Endothelial cell of umbilical vein (primary cell): ENCODE data around the gene CCER1. TPM values are rescaled to one million over a fixed set of nuclear protein-coding genes. Genes with fewer than 3 reads are reported as not detected.

Experiments used
- BruUV-seq: library from RNA; stranded (reverse); fragments of 400-500 nt; replicated peaks from 2 replicates; lab custom pipeline; 2021; lab: Mats Ljungman, UMichigan
- CTCF ChIA-PET: fragments of 300-600, 350-600 bp; sonication (Branson Sonifier 250); formaldehyde crosslinking; loops from one replicate; lab custom pipeline; 2021; ENCODE audit warnings: antibody characterized with exemption, inconsistent platforms; lab: Charles Lee
- POLR2A ChIA-PET: fragments of 300-600, 350-600 bp; sonication (Branson Sonifier 250); formaldehyde crosslinking; loops from one replicate; lab custom pipeline; 2021; ENCODE audit warnings: antibody characterized with exemption, inconsistent platforms; lab: Charles Lee
- DNase-seq: peaks from one replicate; pipeline ENCODE4 v3.0.0-alpha.2; 2011; ENCODE audit warnings: low read depth, low spot score
- FAIRE-seq: peaks from 2 replicates; lab custom pipeline; 2011; peaks lifted over from hg19 to GRCh38; lab: Jason Lieb, UNC
- H2AFZ ChIP-seq: 2 replicates; pipeline ENCODE4 v1.6.0; 2012; ENCODE audit warnings: low read depth, low read length, control low read depth, inconsistent platforms
- H3K27ac ChIP-seq: 2 replicates; pipeline ENCODE4 v1.5.1; 2011; ENCODE audit warnings: low read depth, mild to moderate bottlenecking, control low read depth, low read length, moderate library complexity; ENCODE audit not compliant: insufficient read depth
- H3K27me3 ChIP-seq, 2 experiments: 2 replicates each; pipeline versions ENCODE4 v1.6.0 to v1.6.1; 2011; ENCODE audit warnings: low read length in 2 of 2, mixed read lengths in 1 of 2; ENCODE audit not compliant: control insufficient read depth in 2 of 2, insufficient read depth in 2 of 2
- H3K36me3 ChIP-seq, 2 experiments: 2 replicates in 1 of 2; 3 replicates in 1 of 2; pipeline ENCODE4 v1.5.1; 2011; ENCODE audit warnings: low read length in 2 of 2, mild to moderate bottlenecking in 1 of 2, moderate library complexity in 1 of 2; ENCODE audit not compliant: control insufficient read depth in 2 of 2, insufficient read depth in 2 of 2; ENCODE audit errors: extremely low read depth in 1 of 2
- H3K4me1 ChIP-seq: 3 replicates; pipeline ENCODE4 v1.5.1; 2011; ENCODE audit warnings: mild to moderate bottlenecking, low read length; ENCODE audit not compliant: control insufficient read depth, insufficient read depth; ENCODE audit errors: extremely low read depth
- H3K4me2 ChIP-seq: 2 replicates; pipeline ENCODE4 v1.6.1; 2011; ENCODE audit warnings: low read length, control low read depth, mixed read lengths; ENCODE audit not compliant: insufficient read depth
- H3K4me3 ChIP-seq, 3 experiments: fragments of 200-600 bp in 1 of 3; sonication (generic), shearing (Covaris generic) in 1 of 3; replicated peaks in 1 of 3; 2 replicates each; pipeline ENCODE4 v1.5.1; 2011 to 2016; ENCODE audit warnings: control low read depth in 3 of 3, low read length in 3 of 3, mild to moderate bottlenecking in 2 of 3, inconsistent platforms in 1 of 3, low read depth in 1 of 3, moderate library complexity in 1 of 3; ENCODE audit not compliant: insufficient read depth in 1 of 3
- H3K79me2 ChIP-seq: 2 replicates; pipeline ENCODE4 v1.6.0; 2012; ENCODE audit warnings: low read length, inconsistent platforms; ENCODE audit not compliant: control insufficient read depth, insufficient read depth
- H3K9ac ChIP-seq: replicated peaks from 2 replicates; pipeline ENCODE3; 2011; ENCODE audit warnings: low read length, control low read depth; ENCODE audit not compliant: insufficient read depth; ENCODE audit errors: extremely low read depth
- H3K9me1 ChIP-seq: replicated peaks from 3 replicates; pipeline ENCODE4 v1.6.0; 2011; ENCODE audit warnings: mild to moderate bottlenecking, low read length; ENCODE audit not compliant: control insufficient read depth, insufficient read depth; ENCODE audit errors: extremely low read depth
- H3K9me3 ChIP-seq: replicated peaks from 2 replicates; pipeline ENCODE4 v1.5.1; 2012; ENCODE audit warnings: low read length, inconsistent platforms; ENCODE audit not compliant: control insufficient read depth, insufficient read depth
- H4K20me1 ChIP-seq: replicated peaks from 2 replicates; pipeline ENCODE3; 2011; ENCODE audit warnings: mild to moderate bottlenecking, low read length; ENCODE audit not compliant: control insufficient read depth, insufficient read depth; ENCODE audit errors: extremely low read depth
- CTCF ChIP-seq, 2 donors: IDR thresholded peaks; 1 replicate in 1 of 2; 2 replicates in 1 of 2; pipeline ENCODE4 v1.5.1; 2011; ENCODE audit warnings: low read length in 2 of 2, mild to moderate bottlenecking in 2 of 2, moderate library complexity in 2 of 2, control low read depth in 1 of 2, inconsistent platforms in 1 of 2, low read depth in 1 of 2; ENCODE audit not compliant: insufficient read depth in 1 of 2; ENCODE audit errors: extremely low read depth in 1 of 2
- FOS ChIP-seq: IDR thresholded peaks from 2 replicates; pipeline ENCODE4 v1.6.1; 2011; ENCODE audit warnings: mild to moderate bottlenecking, low read length, moderate library complexity, borderline replicate concordance; ENCODE audit not compliant: insufficient read depth
- GATA2 ChIP-seq: IDR thresholded peaks from 2 replicates; pipeline ENCODE4 v1.7.0; 2011; ENCODE audit warnings: low read depth, mild to moderate bottlenecking, moderate library complexity, mixed read lengths, low read length; ENCODE audit not compliant: insufficient read length, insufficient read depth
- MAX ChIP-seq: IDR thresholded peaks from 2 replicates; pipeline ENCODE4 v1.6.1; 2011; ENCODE audit not compliant: insufficient read depth, insufficient read length
- dilution Hi-C: fragments of 300-500 bp; cut with MboI; formaldehyde crosslinking; loops from one replicate; pipeline ENCODE4 v1.15.0; 2019; ENCODE audit warnings: low sequenced_read_pairs; ENCODE audit not compliant: extremely low pct_ligation_motif_present
- intact Hi-C: fragments of 100-400 bp; cut with micrococcal nuclease; formaldehyde crosslinking; loops from one replicate; pipeline ENCODE4 v1.10.0; 2022
- polyA plus RNA-seq, 4 experiments: library from polyadenylated mRNA; depleted of rRNA in 3 of 4; stranded (reverse) in 3 of 4; unstranded in 1 of 4; fragments of >200 nt; gene quantifications; 2 replicates each; pipeline versions ENCODE4 v1.2.1 to v1.2.3, GENCODE V29; 2011 to 2012; ENCODE audit warnings: missing spikeins in 1 of 4
- total RNA-seq: library from RNA; stranded (reverse); gene quantifications from 2 replicates; pipeline ENCODE4 v1.2.3, GENCODE V29; 2021

Gene CCER1
- total and polyA plus RNA-seq, 2 donors (not counting 3 experiments of a cell fraction or from before 2014, with no cell fraction given), result not detected

GRCh38 chr12:90910958-90911357 is 44.0 kb downstream of the CCER1 start:
- TF ChIP-seq CTCF (IDR thresholded peaks at IDR 0.05; ENCODE audit: extremely low read depth in 1 of 2, insufficient read depth in 1 of 2, low read depth in 1 of 2, low read length in 2 of 2) (no peak), FOS (no peak), GATA2 (peak; percentile 71)
- Histone ChIP-seq H2AFZ (peak overlapping the region; percentile 71), H3K4me2 (no peak overlapping the region), H3K79me2 (no peaks in the 10 kb centered on the region), H3K27me3 (no peaks in the 10 kb centered on the region), H3K9me3 (no peaks in the 10 kb centered on the region), H3K9ac (no peak overlapping the region), H3K27ac (no peak overlapping the region), H4K20me1 (no peaks in the 10 kb centered on the region), H3K9me1 (no peaks in the 10 kb centered on the region), H3K4me1 (no peaks in the 10 kb centered on the region), H3K36me3 (no peaks in the 10 kb centered on the region), H3K4me3 (no peak overlapping the region)
- CTCF ChIA-PET, result interaction anchor here (1.0 kb wide), 1 partner anchor 11 kb away, joined by 4 read pairs; no protein-coding TSS in a partner anchor
- intact Hi-C loops (no loop called here), dilution Hi-C loops (no loop called here)
- no TSS peak for BruUV-seq
- FAIRE-seq (no peak), DNase-seq (peak; percentile 25)
- POLR2A ChIA-PET, result no interaction called here

GRCh38 chr12:90909069-90909770 is 45.8 kb downstream of the CCER1 start:
- no peaks in the 10 kb centered on the region for H3K27me3 ChIP-seq
- H3K4me3 ChIP-seq, result no peak overlapping the region
- FAIRE-seq (peak; percentile 37), DNase-seq (peak; percentile 67)
- H3K27ac ChIP-seq, result no peak overlapping the region
- dilution Hi-C loops (no loop called here), intact Hi-C loops (loop anchor here (1.0 to 10.0 kb wide), 4 partner anchors 214 to 1366 kb away; no protein-coding TSS in a partner anchor)
- H2AFZ ChIP-seq, result peak overlapping the region; percentile 18
- H4K20me1 ChIP-seq, result no peaks in the 10 kb centered on the region
- no peaks in the 10 kb centered on the region for H3K79me2 ChIP-seq
- BruUV-seq, result no TSS peak
- TF ChIP-seq CTCF (IDR thresholded peaks at IDR 0.05; ENCODE audit: extremely low read depth in 1 of 2, insufficient read depth in 1 of 2, low read depth in 1 of 2, low read length in 2 of 2) (peak; percentile 69 to 71), MAX (no peak), GATA2 (no peak)
- no peaks in the 10 kb centered on the region for H3K36me3 ChIP-seq
- H3K9ac ChIP-seq, result no peak overlapping the region
- H3K4me1 ChIP-seq, result no peaks in the 10 kb centered on the region
- H3K9me3 ChIP-seq, result no peaks in the 10 kb centered on the region
- ChIA-PET CTCF (interaction anchor here (0.7 to 1.7 kb wide), 21 partner anchors 9 to 1365 kb away, joined by 3 to 15 read pairs (median 4); no protein-coding TSS in a partner anchor), POLR2A (no interaction called here)
- no peaks in the 10 kb centered on the region for H3K9me1 ChIP-seq
- H3K4me2 ChIP-seq, result no peak overlapping the region
